Measurements from ENCODE around the gene PML. TPM values are rescaled to one million over a fixed set of nuclear protein-coding genes. Genes with fewer than 3 reads are reported as not detected.
"Not testable (repeated sequence)": the region's sequence is repeated elsewhere in the genome, so short reads cannot be mapped to it uniquely, and the experiment has no call there.

The PML gene
- total and polyA plus RNA-seq, 2 of the 4 experiments (the other 2 are of a cell fraction): 8.8 to 22.6 TPM

GRCh38 chr15:74064183-74064582 is 69.7 kb downstream of the PML start:
- intact Hi-C loops (cut with micrococcal nuclease); H4K8ac ChIP-seq (ENCODE audit: low read depth in 2 of 2, low read length in 2 of 2); H3K36me3 ChIP-seq (ENCODE audit: control insufficient read depth, insufficient read depth, low read length); H3K4me2 ChIP-seq (ENCODE audit: low read depth, low read length); POLR2A ChIA-PET (ENCODE audit: unreplicated experiment); H3K4me1 ChIP-seq (ENCODE audit: control insufficient read depth, insufficient read depth, low read length); ATAC-seq (ENCODE audit: low read depth); H2AK9ac ChIP-seq (replicated peaks; ENCODE audit: low read depth, low read length, poor library complexity); H3K4ac ChIP-seq (ENCODE audit: low read depth, low read length); dilution Hi-C loops (cut with HindIII; ENCODE audit: low sequenced_read_pairs, unreplicated experiment); in situ Hi-C loops (cut with MboI; ENCODE audit: low sequenced_read_pairs); H3K79me1 ChIP-seq (ENCODE audit: low read depth in 1 of 2, low read length in 2 of 2); H4K5ac ChIP-seq (ENCODE audit: low read depth, low read length); H2AK5ac ChIP-seq (ENCODE audit: low read depth, low read length); H4K91ac ChIP-seq (ENCODE audit: insufficient read depth, low read depth, low read length); H2BK15ac ChIP-seq (ENCODE audit: low read depth, low read length); H3K9me3 ChIP-seq (ENCODE audit: control insufficient read depth, insufficient read depth, low read length); BruUV-seq (replicated peaks); H2BK5ac ChIP-seq (ENCODE audit: low read depth, low read length, poor library complexity, severe bottlenecking); H3K27ac ChIP-seq (ENCODE audit: insufficient read depth, low read length); H2AFZ ChIP-seq (replicated peaks; ENCODE audit: low read length, poor library complexity); H3K4me3 ChIP-seq (ENCODE audit: insufficient read depth, low read depth, low read length); DNase-seq; H3K9ac ChIP-seq (ENCODE audit: low read depth, low read length); H2BK20ac ChIP-seq (ENCODE audit: low read depth, low read length); H3K56ac ChIP-seq (ENCODE audit: extremely low read depth, insufficient read depth, low read length); H3K14ac ChIP-seq (replicated peaks; ENCODE audit: low read depth, low read length); H3K23ac ChIP-seq (ENCODE audit: low read depth, low read length); H4K20me1 ChIP-seq (ENCODE audit: insufficient read depth, low read length); H2BK120ac ChIP-seq (ENCODE audit: low read depth, low read length); CTCF ChIA-PET; H3K9me1 ChIP-seq (ENCODE audit: insufficient read depth, low read length); H3K18ac ChIP-seq (ENCODE audit: low read depth, low read length): not testable (repeated sequence)
- WGBS, 2 experiments (ENCODE audit: extremely low coverage in 2 of 2, insufficient read length in 1 of 2): 80% methylated on average over 1 of the region's 3 CpGs; no CpG with 5 or more reads in 1 of the 2 experiments
- peaks cover 22% of the 10 kb centered on the region for H3K27me3 ChIP-seq (ENCODE audit: control insufficient read depth, insufficient read depth, low read length)

- H4K20me1 ChIP-seq (ENCODE audit: insufficient read depth, low read length); POLR2A ChIA-PET (ENCODE audit: unreplicated experiment); CTCF ChIA-PET: not testable (repeated sequence)
Observed at GRCh38 chr15:74064822-74065221, 70.3 kb downstream of the PML start.

More at GRCh38 chr15:74064822-74065221, 70.3 kb downstream of the PML start:
- H3K4ac ChIP-seq (ENCODE audit: low read depth, low read length); H3K4me2 ChIP-seq (ENCODE audit: low read depth, low read length); H2BK120ac ChIP-seq (ENCODE audit: low read depth, low read length); ATAC-seq (ENCODE audit: low read depth); BruUV-seq (replicated peaks); H4K8ac ChIP-seq (ENCODE audit: low read depth in 2 of 2, low read length in 2 of 2); H3K4me1 ChIP-seq (ENCODE audit: control insufficient read depth, insufficient read depth, low read length); intact Hi-C loops (cut with micrococcal nuclease); H3K27ac ChIP-seq (ENCODE audit: insufficient read depth, low read length); H3K9me3 ChIP-seq (ENCODE audit: control insufficient read depth, insufficient read depth, low read length); H3K9me1 ChIP-seq (ENCODE audit: insufficient read depth, low read length); DNase-seq; H2AFZ ChIP-seq (replicated peaks; ENCODE audit: low read length, poor library complexity); H2BK20ac ChIP-seq (ENCODE audit: low read depth, low read length); H2BK15ac ChIP-seq (ENCODE audit: low read depth, low read length); dilution Hi-C loops (cut with HindIII; ENCODE audit: low sequenced_read_pairs, unreplicated experiment); H4K91ac ChIP-seq (ENCODE audit: insufficient read depth, low read depth, low read length); H3K56ac ChIP-seq (ENCODE audit: extremely low read depth, insufficient read depth, low read length); H2BK5ac ChIP-seq (ENCODE audit: low read depth, low read length, poor library complexity, severe bottlenecking); H3K18ac ChIP-seq (ENCODE audit: low read depth, low read length); H3K36me3 ChIP-seq (ENCODE audit: control insufficient read depth, insufficient read depth, low read length); H3K14ac ChIP-seq (replicated peaks; ENCODE audit: low read depth, low read length); H4K5ac ChIP-seq (ENCODE audit: low read depth, low read length); H3K79me1 ChIP-seq (ENCODE audit: low read depth in 1 of 2, low read length in 2 of 2); H3K4me3 ChIP-seq (ENCODE audit: insufficient read depth, low read depth, low read length); H3K23ac ChIP-seq (ENCODE audit: low read depth, low read length); in situ Hi-C loops (cut with MboI; ENCODE audit: low sequenced_read_pairs); H2AK9ac ChIP-seq (replicated peaks; ENCODE audit: low read depth, low read length, poor library complexity); H3K9ac ChIP-seq (ENCODE audit: low read depth, low read length); H2AK5ac ChIP-seq (ENCODE audit: low read depth, low read length): not testable (repeated sequence)
- peaks cover 18% of the 10 kb centered on the region; the same call in 1 of the 2 replicates for H3K27me3 ChIP-seq (ENCODE audit: control insufficient read depth, insufficient read depth, low read length)
- WGBS, 2 experiments (ENCODE audit: extremely low coverage in 2 of 2, insufficient read length in 1 of 2): 52% methylated on average over 4 of the region's 8 CpGs; no CpG with 5 or more reads in 1 of the 2 experiments

All from IMR-90 (cell line).